CD8-positive, alpha-beta memory T cell (primary cell): ENCODE data around the gene VAV2. TPM values are rescaled to one million over a fixed set of nuclear protein-coding genes. Genes with fewer than 3 reads are reported as not detected.

Experiments used
- CTCF ChIA-PET: fragments of 350-600 bp; sonication (Branson Sonifier 250); formaldehyde crosslinking; loops from one replicate; lab custom pipeline; 2021; ENCODE audit warnings: antibody characterized with exemption; lab: Charles Lee
- POLR2A ChIA-PET: fragments of 350-600 bp; sonication (Branson Sonifier 250); formaldehyde crosslinking; loops from one replicate; lab custom pipeline; 2021; ENCODE audit warnings: antibody characterized with exemption; lab: Charles Lee
- DNase-seq, 5 donors: peaks; one replicate each; pipeline versions ENCODE4 v3.0.0 to v3.0.0-alpha.2; 2020 to 2022; ENCODE audit warnings: mixed read lengths in 1 of 5
- H3K27ac ChIP-seq: one replicate; pipeline ENCODE4 v1.7.0; 2013; ENCODE audit warnings: low read depth, mild to moderate bottlenecking, low read length, moderate library complexity
- H3K27me3 ChIP-seq: 2 replicates; pipeline ENCODE4 v1.7.0; 2013; ENCODE audit warnings: low read length, mild to moderate bottlenecking; ENCODE audit not compliant: insufficient read depth, poor library complexity, severe bottlenecking
- H3K36me3 ChIP-seq: 2 replicates; pipeline ENCODE4 v1.7.0; 2013; ENCODE audit warnings: mild to moderate bottlenecking, low read length, moderate library complexity; ENCODE audit not compliant: insufficient read depth
- H3K4me1 ChIP-seq: 2 replicates; pipeline ENCODE4 v1.7.0; 2013; ENCODE audit warnings: mild to moderate bottlenecking, low read length, moderate library complexity; ENCODE audit not compliant: insufficient read depth
- H3K4me3 ChIP-seq: 2 replicates; pipeline ENCODE4 v1.7.0; 2013; ENCODE audit warnings: mild to moderate bottlenecking, low read length
- H3K9me3 ChIP-seq: 2 replicates; pipeline ENCODE4 v1.7.0; 2013; ENCODE audit warnings: mild to moderate bottlenecking, low read length
- H3K27ac Mint-ChIP-seq, 8 donors: one replicate each; pipeline ENCODE4 v1.8.0; 2020 to 2021; ENCODE audit warnings: mixed read lengths in 8 of 8, mild to moderate bottlenecking in 6 of 8, inconsistent platforms in 3 of 8, moderate library complexity in 3 of 8
- H3K27me3 Mint-ChIP-seq, 2 donors: one replicate each; pipeline ENCODE4 v1.8.0; 2020 to 2021; ENCODE audit warnings: mixed read lengths in 2 of 2, mild to moderate bottlenecking in 1 of 2, moderate library complexity in 1 of 2
- H3K36me3 Mint-ChIP-seq, 3 donors: one replicate each; pipeline ENCODE4 v1.8.0; 2020 to 2021; ENCODE audit warnings: mixed read lengths in 3 of 3, inconsistent platforms in 1 of 3, mild to moderate bottlenecking in 1 of 3
- H3K4me1 Mint-ChIP-seq, 3 donors: one replicate each; pipeline ENCODE4 v1.8.0; 2020 to 2021; ENCODE audit warnings: mixed read lengths in 3 of 3, inconsistent platforms in 1 of 3, mild to moderate bottlenecking in 1 of 3
- H3K4me3 Mint-ChIP-seq, 7 donors: one replicate each; pipeline ENCODE4 v1.8.0; 2020 to 2021; ENCODE audit warnings: mixed read lengths in 7 of 7, mild to moderate bottlenecking in 6 of 7, moderate library complexity in 4 of 7, inconsistent platforms in 2 of 7
- H3K9me3 Mint-ChIP-seq, 5 donors: one replicate each; pipeline ENCODE4 v1.8.0; 2020 to 2022; ENCODE audit warnings: mixed read lengths in 5 of 5, mild to moderate bottlenecking in 3 of 5, moderate library complexity in 2 of 5, inconsistent platforms in 1 of 5
- polyA plus RNA-seq: library from polyadenylated mRNA; unstranded; fragments of 300-500 nt; fragmentation: Illumina TruSeq; gene quantifications from one replicate; pipeline ENCODE4 v1.2.3, GENCODE V29; 2021
- total RNA-seq, 2 experiments: library from RNA; stranded (reverse); gene quantifications; one replicate each; pipeline ENCODE4 v1.2.3, GENCODE V29; 2021

Gene VAV2
- total and polyA plus RNA-seq, 3 experiments from 2014 or later = 1.1 to 7.6 (median 6.0) TPM

DNA sequence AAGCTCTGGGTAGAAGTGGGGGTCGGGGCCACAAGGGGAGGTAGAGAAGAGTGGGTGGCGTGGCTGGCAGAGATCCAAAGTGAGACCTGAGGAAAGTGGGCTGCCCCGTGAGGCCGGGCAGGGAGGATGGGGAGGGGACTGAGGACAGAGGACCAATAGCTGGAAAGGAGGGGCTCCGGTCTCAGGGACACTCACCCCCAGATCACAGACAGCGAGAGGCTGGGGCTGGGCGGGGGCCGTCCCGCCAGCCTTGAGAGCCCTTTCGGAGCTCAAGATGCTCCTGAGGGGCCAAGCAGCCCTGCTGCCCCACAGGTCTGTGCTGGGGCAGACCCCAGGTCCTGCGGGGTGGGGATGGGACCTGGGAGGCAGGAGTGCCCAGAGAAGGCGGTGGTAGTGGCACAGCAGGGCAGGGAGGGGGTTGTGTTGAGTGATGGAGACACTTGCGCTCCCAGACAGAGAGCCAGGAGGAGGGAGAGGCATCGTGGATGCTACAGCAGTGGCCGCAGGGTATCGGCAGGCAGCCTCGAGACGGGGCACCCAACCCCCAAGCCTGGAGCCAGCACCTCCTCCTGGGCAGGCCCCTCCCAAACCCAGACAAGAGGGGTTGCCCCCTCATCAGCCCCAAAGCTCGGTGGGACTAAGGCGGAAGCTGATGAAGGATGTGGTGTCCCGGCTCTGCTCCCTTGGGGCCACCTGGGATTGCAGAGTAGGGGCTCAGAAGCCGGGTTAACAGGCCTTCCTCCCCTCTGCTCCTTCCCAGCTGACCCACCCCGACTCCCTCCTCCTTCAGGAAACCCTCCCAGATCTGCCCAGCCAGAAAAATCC lies 257.3 kb downstream of the VAV2 start:
- H3K27ac ChIP-seq = no peak overlapping the region
- H3K27ac Mint-ChIP-seq = no peak overlapping the region
- ChIA-PET CTCF (interaction anchor here (0.6 kb wide), 1 partner anchor 11 kb away, joined by 3 read pairs; no protein-coding TSS in a partner anchor), POLR2A (no interaction called here)
- H3K36me3 ChIP-seq = no peaks in the 10 kb centered on the region
- peaks cover 0 to 2% of the 10 kb centered on the region in 2 donors for H3K27me3 Mint-ChIP-seq
- H3K27me3 ChIP-seq = no peaks in the 10 kb centered on the region
- H3K4me3 Mint-ChIP-seq = no peak overlapping the region
- H3K9me3 Mint-ChIP-seq = no peaks in the 10 kb centered on the region
- no peaks in the 10 kb centered on the region for H3K9me3 ChIP-seq
- no peak overlapping the region for H3K4me3 ChIP-seq
- peaks cover 15% of the 10 kb centered on the region for H3K4me1 ChIP-seq
- H3K4me1 Mint-ChIP-seq = peaks cover 0 to 14% (median 6%) of the 10 kb centered on the region in 3 donors
- DNase-seq = no peak
- no peaks in the 10 kb centered on the region for H3K36me3 Mint-ChIP-seq

- Histone ChIP-seq H3K27ac (no peak overlapping the region), H3K27me3 (no peaks in the 10 kb centered on the region), H3K4me3 (no peak overlapping the region), H3K4me1 (peaks cover 14% of the 10 kb centered on the region), H3K9me3 (no peaks in the 10 kb centered on the region), H3K36me3 (no peaks in the 10 kb centered on the region)
- H3K4me3 Mint-ChIP-seq = no peak overlapping the region
- ChIA-PET POLR2A (no interaction called here), CTCF (interaction anchor here (2.7 kb wide), 1 partner anchor 9 kb away, joined by 12 read pairs; no protein-coding TSS in a partner anchor)
- H3K4me1 Mint-ChIP-seq = peaks cover 0 to 11% (median 5%) of the 10 kb centered on the region in 3 donors
- peaks cover 0 to 2% of the 10 kb centered on the region in 2 donors for H3K27me3 Mint-ChIP-seq
- no peak for DNase-seq
- no peaks in the 10 kb centered on the region for H3K36me3 Mint-ChIP-seq
- no peaks in the 10 kb centered on the region for H3K9me3 Mint-ChIP-seq
- H3K27ac Mint-ChIP-seq = no peak overlapping the region
These were observed 258.2 kb downstream of the VAV2 start for GRCh38 chr9:133733796-133734533.

- H3K4me3 ChIP-seq = no peak overlapping the region
- Mint-ChIP-seq H3K36me3 (no peaks in the 10 kb centered on the region), H3K27me3 (peaks cover 0 to 3% of the 10 kb centered on the region in 2 donors), H3K4me3 (no peak overlapping the region), H3K9me3 (no peaks in the 10 kb centered on the region), H3K4me1 (peaks cover 0 to 5% (median 2%) of the 10 kb centered on the region in 3 donors), H3K27ac (no peak overlapping the region)
- ChIA-PET CTCF (interaction anchor here (2.7 kb wide), 1 partner anchor 9 kb away, joined by 12 read pairs; no protein-coding TSS in a partner anchor), POLR2A (no interaction called here)
- no peak overlapping the region for H3K27ac ChIP-seq
- no peaks in the 10 kb centered on the region for H3K27me3 ChIP-seq
- no peak for DNase-seq
- H3K36me3 ChIP-seq = no peaks in the 10 kb centered on the region
- H3K4me1 ChIP-seq = peaks cover 8% of the 10 kb centered on the region
- no peaks in the 10 kb centered on the region for H3K9me3 ChIP-seq
These were observed 258.7 kb downstream of the VAV2 start for GRCh38 chr9:133733421-133733795.

DNA sequence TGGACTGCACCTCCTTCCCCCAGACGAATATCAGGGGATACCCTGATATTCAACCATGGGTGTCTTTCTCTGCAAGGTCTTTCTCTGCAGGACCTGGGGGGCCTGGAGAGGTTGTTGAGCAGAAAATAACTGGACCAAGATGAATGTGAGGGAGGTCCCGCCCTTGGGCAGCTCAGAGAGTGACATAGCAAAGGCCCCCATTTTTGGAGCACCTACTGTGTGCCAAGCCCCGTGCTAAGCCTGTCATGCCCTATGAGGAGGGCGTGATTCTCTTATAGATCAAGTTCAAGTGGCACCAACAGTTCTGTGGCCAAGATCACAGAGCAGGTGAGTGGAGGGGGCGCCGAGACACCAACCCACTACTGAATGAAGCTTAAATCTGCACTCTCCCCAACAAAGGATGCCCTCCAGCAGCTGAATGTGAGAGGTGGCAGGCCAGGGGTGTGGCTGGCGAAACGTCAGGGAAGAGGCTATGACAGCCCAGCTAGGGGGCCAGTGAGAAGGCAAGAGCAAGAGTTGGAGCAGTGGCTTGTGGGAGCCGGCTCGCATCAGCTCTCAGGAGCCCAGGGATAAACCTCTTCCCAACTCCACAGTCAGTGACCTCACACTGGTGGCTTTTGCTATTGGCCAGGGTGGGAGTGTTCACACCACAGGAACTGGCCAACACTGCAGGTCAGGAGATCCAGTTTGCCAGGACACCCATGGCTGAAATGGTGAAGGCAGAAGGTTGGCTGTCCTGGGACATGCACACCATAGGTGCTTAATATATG lies 259.3 kb downstream of the VAV2 start:
- Mint-ChIP-seq H3K4me1 (peaks cover 0 to 2% (median under 1%) of the 10 kb centered on the region in 3 donors), H3K9me3 (no peaks in the 10 kb centered on the region), H3K27ac (no peak overlapping the region), H3K27me3 (peaks cover 0 to 4% of the 10 kb centered on the region in 2 donors), H3K36me3 (no peaks in the 10 kb centered on the region), H3K4me3 (peak overlapping the region in 1 of 7 donors; percentile 63)
- H3K4me1 ChIP-seq = peaks cover 2% of the 10 kb centered on the region
- H3K27me3 ChIP-seq = no peaks in the 10 kb centered on the region
- H3K27ac ChIP-seq = no peak overlapping the region
- H3K9me3 ChIP-seq = no peaks in the 10 kb centered on the region
- no peaks in the 10 kb centered on the region for H3K36me3 ChIP-seq
- CTCF ChIA-PET = interaction anchor here (2.7 kb wide), 1 partner anchor 10 kb away, joined by 12 read pairs; no protein-coding TSS in a partner anchor
- no peak overlapping the region for H3K4me3 ChIP-seq
- POLR2A ChIA-PET = no interaction called here
- no peak for DNase-seq

DNA sequence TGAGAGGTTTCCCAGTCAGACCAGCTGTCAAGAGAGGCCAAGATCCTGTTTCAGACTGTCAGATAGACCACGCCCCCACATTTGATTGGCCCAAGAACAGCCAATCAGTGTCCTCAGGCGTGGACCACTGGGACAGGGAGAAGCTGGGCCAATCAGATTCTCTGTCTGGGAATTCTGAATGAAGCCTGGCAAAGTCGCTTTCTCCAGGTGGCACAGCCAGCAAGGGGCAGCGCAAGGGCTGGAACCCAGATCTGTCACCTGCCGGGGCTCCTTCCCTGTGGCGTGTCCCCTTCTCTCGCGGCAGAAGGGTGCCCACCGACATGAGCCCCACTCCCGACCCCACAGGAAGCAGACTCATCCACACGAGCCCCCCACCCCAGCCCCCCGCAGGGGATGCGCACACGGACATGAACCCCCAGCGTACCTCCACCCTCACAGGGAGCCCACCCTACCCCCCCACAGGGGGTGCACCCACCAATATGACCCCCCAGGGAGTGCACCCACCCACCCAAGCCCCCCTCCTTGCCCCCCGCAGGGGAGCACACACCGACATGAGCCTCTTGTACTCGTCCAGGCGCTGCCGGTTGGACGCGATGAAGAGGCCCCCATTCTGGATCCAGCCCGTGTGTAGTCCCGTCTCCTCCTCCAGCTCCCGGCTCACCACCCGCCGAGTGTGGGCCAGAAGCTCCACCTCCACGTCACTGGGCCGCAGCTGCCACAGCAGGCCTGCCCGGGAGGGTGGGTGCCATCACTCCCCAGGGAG lies 260.1 kb downstream of the VAV2 start:
- no peak overlapping the region for H3K4me3 Mint-ChIP-seq
- no peaks in the 10 kb centered on the region for H3K9me3 ChIP-seq
- ChIA-PET POLR2A (no interaction called here), CTCF (interaction anchor here (2.7 kb wide), 1 partner anchor 11 kb away, joined by 12 read pairs; no protein-coding TSS in a partner anchor)
- no peaks in the 10 kb centered on the region for H3K36me3 ChIP-seq
- DNase-seq = no peak
- no peak overlapping the region for H3K4me3 ChIP-seq
- H3K36me3 Mint-ChIP-seq = no peaks in the 10 kb centered on the region
- peaks cover 2% of the 10 kb centered on the region for H3K4me1 ChIP-seq
- peaks cover under 1 to 2% (median under 1%) of the 10 kb centered on the region in 3 donors for H3K4me1 Mint-ChIP-seq
- peaks cover under 1 to 4% of the 10 kb centered on the region in 2 donors for H3K27me3 Mint-ChIP-seq
- H3K27ac Mint-ChIP-seq = no peak overlapping the region
- H3K9me3 Mint-ChIP-seq = no peaks in the 10 kb centered on the region
- no peaks in the 10 kb centered on the region for H3K27me3 ChIP-seq
- H3K27ac ChIP-seq = no peak overlapping the region

DNA sequence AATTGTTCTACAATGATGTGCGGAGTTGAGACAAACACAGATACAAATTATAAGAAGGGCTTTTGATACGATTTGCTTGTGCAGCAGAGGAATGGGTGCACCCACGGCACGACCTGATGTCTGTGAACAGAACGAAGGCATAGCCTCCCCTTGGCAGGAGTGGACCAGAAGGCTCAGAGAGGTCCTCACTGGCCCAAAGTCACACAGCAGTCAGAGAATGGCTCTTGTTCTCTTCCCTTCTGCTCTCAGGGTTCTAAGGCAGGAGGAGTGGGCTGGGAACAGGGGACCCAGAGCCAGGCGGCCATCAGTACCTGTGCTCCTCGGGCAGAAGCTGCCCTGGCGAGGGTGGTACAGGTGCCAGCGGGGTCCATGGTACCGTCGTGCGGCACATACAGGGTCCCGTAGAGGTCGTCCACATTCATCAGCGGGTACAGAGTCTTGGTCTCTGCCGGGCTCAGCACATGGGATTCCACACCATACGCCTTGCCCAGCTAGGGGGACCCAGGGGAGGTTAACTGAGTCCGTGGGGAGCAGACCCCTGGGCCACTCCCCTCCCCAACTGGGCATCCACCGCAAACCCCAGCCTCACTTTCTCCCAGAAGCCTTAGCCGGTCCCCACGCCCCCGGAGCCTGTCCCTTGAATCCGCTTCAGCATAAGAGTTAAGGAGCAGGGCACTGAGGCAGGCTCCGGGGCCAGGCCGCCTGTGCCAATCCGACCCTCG lies 261.0 kb downstream of the VAV2 start:
- Histone ChIP-seq H3K9me3 (no peaks in the 10 kb centered on the region), H3K36me3 (no peaks in the 10 kb centered on the region), H3K27me3 (no peaks in the 10 kb centered on the region), H3K27ac (no peak overlapping the region), H3K4me3 (no peak overlapping the region), H3K4me1 (peaks cover 9% of the 10 kb centered on the region)
- no peaks in the 10 kb centered on the region for H3K36me3 Mint-ChIP-seq
- no peak for DNase-seq
- peaks cover 8% of the 10 kb centered on the region in 2 donors for H3K27me3 Mint-ChIP-seq
- H3K9me3 Mint-ChIP-seq = no peaks in the 10 kb centered on the region
- H3K4me1 Mint-ChIP-seq = peaks cover 9% of the 10 kb centered on the region in 3 donors
- H3K27ac Mint-ChIP-seq = no peak overlapping the region
- no peak overlapping the region for H3K4me3 Mint-ChIP-seq
- ChIA-PET CTCF (interaction anchor here (1.2 to 2.7 kb wide), 2 partner anchors 12 to 129 kb away, joined by 3 to 12 read pairs; no protein-coding TSS in a partner anchor), POLR2A (no interaction called here)
